K562 (cell line): ENCODE data around the gene NBEAL1. TPM values are rescaled to one million over a fixed set of nuclear protein-coding genes. Genes with fewer than 3 reads are reported as not detected.

Experiments used
- C11orf30 ChIP-seq: fragments of 450-650 bp; IDR thresholded peaks from 2 replicates; pipeline ENCODE4 v1.6.1; 2016; ENCODE audit warnings: low read depth, mild to moderate bottlenecking
- CCNT2 ChIP-seq: IDR thresholded peaks from 2 replicates; pipeline ENCODE4 v1.6.1; 2011; ENCODE audit warnings: borderline replicate concordance, low read depth, mild to moderate bottlenecking, moderate library complexity, mixed read lengths, low read length; ENCODE audit not compliant: insufficient read length; ENCODE audit errors: extremely low read depth
- CHD4 ChIP-seq: fragments of 200-600 bp; sonication (generic); IDR thresholded peaks from 3 replicates; pipeline ENCODE4 v1.6.1; 2012; ENCODE audit warnings: low read depth, mild to moderate bottlenecking, mixed read lengths, low read length, inconsistent platforms; ENCODE audit not compliant: insufficient read depth, insufficient replicate concordance, poor library complexity, severe bottlenecking
- MAFK ChIP-seq: IDR thresholded peaks from 2 replicates; pipeline ENCODE4 v1.6.1; 2011; ENCODE audit warnings: low read length, improper control_type of control experiment
- MEIS2 ChIP-seq: fragments of 450-650 bp; IDR thresholded peaks from 2 replicates; pipeline ENCODE4 v1.6.1; 2014; ENCODE audit warnings: mild to moderate bottlenecking; ENCODE audit not compliant: partially characterized antibody
- NCOA6 ChIP-seq: fragments of 450-650 bp; IDR thresholded peaks from 2 replicates; pipeline ENCODE4 v1.6.1; 2017; ENCODE audit warnings: mild to moderate bottlenecking
- NKRF ChIP-seq: fragments of 450-650 bp; IDR thresholded peaks from 2 replicates; pipeline ENCODE4 v1.6.1; 2016; ENCODE audit warnings: borderline replicate concordance
- NONO ChIP-seq, 2 experiments: fragments of 200-400 bp in 1 of 2; fragments of 450-650 bp in 1 of 2; formaldehyde crosslinking in 1 of 2; IDR thresholded peaks; 2 replicates each; pipeline ENCODE4 v1.6.1; 2017; ENCODE audit warnings: low read depth in 2 of 2, mild to moderate bottlenecking in 2 of 2, moderate library complexity in 2 of 2, low read length in 1 of 2
- NRF1 ChIP-seq, 2 experiments: fragments of 450-650 bp; IDR thresholded peaks in 1 of 2; conservative IDR thresholded peaks in 1 of 2; 2 replicates each; pipeline ENCODE4 v1.6.1; 2014; ENCODE audit warnings: mild to moderate bottlenecking in 2 of 2
- PKNOX1 ChIP-seq: fragments of 450-650 bp; IDR thresholded peaks from 2 replicates; pipeline ENCODE4 v1.6.1; 2016
- POLR2H ChIP-seq: IDR thresholded peaks from 2 replicates; pipeline ENCODE4 v1.6.1; 2016; ENCODE audit warnings: missing genetic modification characterization, low read depth, mild to moderate bottlenecking, control low read depth, missing compliant biosample characterization, moderate library complexity
- RBM22 ChIP-seq: fragments of 200-400 bp; formaldehyde crosslinking; IDR thresholded peaks from 2 replicates; pipeline ENCODE4 v1.6.1; 2018; ENCODE audit warnings: low read length, low read depth; ENCODE audit not compliant: poor library complexity, severe bottlenecking
- RCOR1 ChIP-seq, 2 experiments: IDR thresholded peaks; 2 replicates each; pipeline ENCODE4 v1.6.1; 2012; ENCODE audit warnings: low read depth in 2 of 2, low read length in 2 of 2, borderline replicate concordance in 1 of 2, improper control_type of control experiment in 1 of 2
- SAP30 ChIP-seq: fragments of 200-600 bp; sonication (generic); IDR thresholded peaks from 2 replicates; pipeline ENCODE4 v1.6.1; 2012; ENCODE audit warnings: borderline replicate concordance, low read depth, mild to moderate bottlenecking, moderate library complexity, low read length, control low read depth, inconsistent platforms; ENCODE audit not compliant: insufficient read depth, poor library complexity, severe bottlenecking
- SMARCA5 ChIP-seq: fragments of 450-650 bp; IDR thresholded peaks from 2 replicates; pipeline ENCODE4 v1.6.1; 2016
- THRB ChIP-seq: fragments of 450-650 bp; formaldehyde crosslinking; conservative IDR thresholded peaks from 2 replicates; pipeline ENCODE4 v1.4.0; 2022; ENCODE audit warnings: mild to moderate bottlenecking, missing genetic modification characterization
- VEZF1 ChIP-seq: fragments of 200-800 bp; sonication (Bioruptor generic); IDR thresholded peaks from 2 replicates; pipeline ENCODE4 v1.6.1; 2017; ENCODE audit warnings: missing genetic modification characterization, missing compliant biosample characterization
- ZBTB12 ChIP-seq: fragments of 250-450 bp; sonication (Bioruptor Pico); IDR thresholded peaks from 2 replicates; pipeline ENCODE4 v1.4.0; 2020
- ZNF384 ChIP-seq: IDR thresholded peaks from 2 replicates; pipeline ENCODE4 v1.6.1; 2012; ENCODE audit warnings: low read depth, low read length, improper control_type of control experiment
- polyA plus RNA-seq, 8 experiments: library from polyadenylated mRNA; depleted of rRNA in 4 of 8; stranded (reverse) in 5 of 8; unstranded in 3 of 8; fragments of >200 nt; fragmentation: Nextera tagmentation in 2 of 8; fragmentation: Illumina TruSeq in 1 of 8; extraction: Ambion mirVana in 2 of 8; extraction: Trizol in 1 of 8; gene quantifications; 2 replicates each; pipeline versions ENCODE4 v1.2.1 to v1.2.3, GENCODE V29; 2011 to 2014; ENCODE audit warnings: inconsistent platforms in 1 of 8, missing spikeins in 1 of 8
- total RNA-seq, 7 experiments: library from RNA; depleted of rRNA in 6 of 7; stranded (reverse); fragments of >200 nt in 6 of 7; fragmentation: Illumina TruSeq in 2 of 7; extraction: Trizol in 2 of 7; gene quantifications; 2 replicates each; pipeline versions ENCODE4 v1.2.1 to v1.2.3, GENCODE V29; 2011 to 2021; ENCODE audit warnings: low replicate concordance in 1 of 7

NBEAL1 gene
- total and polyA plus RNA-seq, 9 of the 15 experiments (the other 6 are each of a cell fraction or from before 2014, with no cell fraction given): 2.1 to 13.5 (median 7.3) TPM

- TF ChIP-seq NONO (IDR thresholded peaks at IDR 0.05; ENCODE audit: low read depth in 2 of 2, low read length in 1 of 2) (no peak), MEIS2 (peak; percentile 86), POLR2H (tag) (peak; percentile 85), NKRF (peak; percentile 53; the same call in 1 of the 2 replicates), NRF1 (conservative IDR thresholded peaks at IDR 0.05 in 1 of 2, IDR thresholded peaks at IDR 0.05 in 1 of 2) (peak; percentile 95 to 96), CCNT2 (peak; percentile 64), SMARCA5 (no peak), RBM22 (no peak), ZNF384 (no peak), ZBTB12 (CRISPR knock-in tag) (peak; percentile 86), CHD4 (no peak), PKNOX1 (peak; percentile 87), MAFK (0 out of 2 replicates have a peak, but pooled peaks have one; percentile 49), SAP30 (peak; percentile 33), VEZF1 (CRISPR knock-in tag) (peak; percentile 64), NCOA6 (peak; percentile 65; the same call in 1 of the 2 replicates), RCOR1 (IDR thresholded peaks at IDR 0.05; ENCODE audit: borderline replicate concordance in 1 of 2, low read depth in 2 of 2, low read length in 2 of 2) (0 out of 4 replicates have a peak, but pooled peaks of 1 of the 2 experiments have one; percentile 25), C11orf30 (peak; percentile 94), THRB (CRISPR knock-in tag) (peak; percentile 53; the same call in 1 of the 2 replicates)
These were observed at the start of gene NBEAL1 (continued) for GRCh38 chr2:203014456-203015199.
